Islet precursor cell (in vitro differentiated cells): Measurements from ENCODE around the gene CBFA2T3.

Source experiments
- DNase-seq: peaks from one replicate; pipeline ENCODE4 v3.0.0-alpha.2; 2018

CBFA2T3 gene

GRCh38 chr16:88957887-88958577 is 19.0 kb downstream of the CBFA2T3 start:
- no peak for DNase-seq

- DNase-seq = no peak
These were observed 19.6 kb downstream of the CBFA2T3 start for GRCh38 chr16:88957433-88957767.

- no peak for DNase-seq
These were observed 20.2 kb downstream of the CBFA2T3 start for GRCh38 chr16:88956546-88957432.

- DNase-seq = no peak
These were observed 21.1 kb downstream of the CBFA2T3 start for GRCh38 chr16:88955906-88956305.

- no peak for DNase-seq
These were observed 23.9 kb downstream of the CBFA2T3 start for GRCh38 chr16:88953003-88953690.

GRCh38 chr16:88951989-88952388 is 25.0 kb downstream of the CBFA2T3 start:
- no peak for DNase-seq

- no peak for DNase-seq
These were observed 25.5 kb downstream of the CBFA2T3 start for GRCh38 chr16:88951501-88951900.

- DNase-seq = no peak
These were observed 28.1 kb downstream of the CBFA2T3 start for GRCh38 chr16:88948781-88949490.

- no peak for DNase-seq
These were observed 31.5 kb downstream of the CBFA2T3 start for GRCh38 chr16:88945473-88945872.

- DNase-seq = no peak
These were observed 33.3 kb downstream of the CBFA2T3 start for GRCh38 chr16:88943741-88944140.

- no peak for DNase-seq
These were observed 33.8 kb downstream of the CBFA2T3 start for GRCh38 chr16:88943131-88943664.

- DNase-seq = no peak
These were observed 34.8 kb downstream of the CBFA2T3 start for GRCh38 chr16:88941913-88942909.

- no peak for DNase-seq
These were observed 35.9 kb downstream of the CBFA2T3 start for GRCh38 chr16:88940862-88941817.

- DNase-seq = no peak
These were observed 36.8 kb downstream of the CBFA2T3 start for GRCh38 chr16:88939972-88940861.

GRCh38 chr16:88939245-88939971 is 37.6 kb downstream of the CBFA2T3 start:
- DNase-seq = no peak

GRCh38 chr16:88938777-88939244 is 38.2 kb downstream of the CBFA2T3 start:
- DNase-seq = no peak

- no peak for DNase-seq
These were observed 38.8 kb downstream of the CBFA2T3 start for GRCh38 chr16:88938119-88938776.

- DNase-seq = no peak
These were observed 39.8 kb downstream of the CBFA2T3 start for GRCh38 chr16:88937206-88937621.
